HepG2 (cell line): Measurements from ENCODE around the gene CAD. TPM values are rescaled to one million over a fixed set of nuclear protein-coding genes. Genes with fewer than 3 reads are reported as not detected.
A peak's percentile ranks its signal among the peaks of the same experiment; 100 is the strongest.

Experiments
- ELK4 ChIP-seq: sonication (generic); formaldehyde crosslinking; IDR thresholded peaks from 2 replicates; pipeline ENCODE4 v1.9.0; 2021; ENCODE audit warnings: missing genetic modification reagents, borderline replicate concordance
- HES4 ChIP-seq: sonication (generic); formaldehyde crosslinking; IDR thresholded peaks from 2 replicates; pipeline ENCODE4 v1.9.0; 2021; ENCODE audit warnings: mild to moderate bottlenecking, missing genetic modification reagents, borderline replicate concordance
- HNF4G ChIP-seq, 2 experiments: sonication (generic) in 1 of 2; formaldehyde crosslinking in 1 of 2; IDR thresholded peaks; 2 replicates each; pipeline versions ENCODE4 v1.4.0 to v1.6.1; 2011 to 2020; ENCODE audit warnings: borderline replicate concordance in 2 of 2, low read depth in 2 of 2, mild to moderate bottlenecking in 2 of 2, low read length in 1 of 2, missing genetic modification reagents in 1 of 2, moderate library complexity in 1 of 2
- HOXD1 ChIP-seq: sonication (generic); formaldehyde crosslinking; IDR thresholded peaks from 2 replicates; pipeline ENCODE4 v1.5.0; 2020; ENCODE audit warnings: missing genetic modification reagents
- IKZF1 ChIP-seq: fragments of 450-650 bp; IDR thresholded peaks from 2 replicates; pipeline ENCODE4 v1.7.1; 2016
- MTA3 ChIP-seq: sonication (generic); formaldehyde crosslinking; IDR thresholded peaks from 2 replicates; pipeline ENCODE4 v1.4.0; 2020; ENCODE audit warnings: missing genetic modification reagents
- NR2C2 ChIP-seq: sonication (generic); formaldehyde crosslinking; IDR thresholded peaks from 2 replicates; pipeline ENCODE4 v1.4.0; 2020; ENCODE audit warnings: missing genetic modification reagents, mild to moderate bottlenecking, moderate library complexity, borderline replicate concordance
- PHF8 ChIP-seq: sonication (generic); formaldehyde crosslinking; IDR thresholded peaks from 2 replicates; pipeline ENCODE4 v1.5.0; 2020; ENCODE audit warnings: missing genetic modification reagents
- PTBP1 ChIP-seq: fragments of 200-400 bp; formaldehyde crosslinking; IDR thresholded peaks from 2 replicates; pipeline ENCODE4 v1.6.1; 2018; ENCODE audit warnings: low read length, low read depth; ENCODE audit not compliant: poor library complexity, severe bottlenecking
- RBFOX2 ChIP-seq: fragments of 200-400 bp; formaldehyde crosslinking; IDR thresholded peaks from 2 replicates; pipeline ENCODE4 v1.6.1; 2017; ENCODE audit warnings: low read depth, mild to moderate bottlenecking, low read length
- SAFB2 ChIP-seq: sonication (generic); formaldehyde crosslinking; IDR thresholded peaks from 2 replicates; pipeline ENCODE4 v1.5.1; 2020; ENCODE audit warnings: missing genetic modification reagents, low read depth, mild to moderate bottlenecking, borderline replicate concordance
- SMARCC2 ChIP-seq: fragments of 450-650 bp; IDR thresholded peaks from 2 replicates; pipeline ENCODE4 v1.6.1; 2017; ENCODE audit warnings: antibody characterized with exemption, mild to moderate bottlenecking
- SRF ChIP-seq: IDR thresholded peaks from 2 replicates; pipeline ENCODE4 v1.6.1; 2011; ENCODE audit warnings: mild to moderate bottlenecking, low read depth, low read length, moderate library complexity
- TBX3 ChIP-seq: fragments of 450-650 bp; IDR thresholded peaks from 2 replicates; pipeline ENCODE4 v1.6.1; 2017; ENCODE audit warnings: antibody characterized with exemption, mild to moderate bottlenecking, inconsistent platforms, borderline replicate concordance
- TCF12 ChIP-seq, 2 experiments: fragments of 450-650 bp in 1 of 2; sonication (generic) in 1 of 2; formaldehyde crosslinking in 1 of 2; IDR thresholded peaks; 2 replicates each; pipeline versions ENCODE4 v1.6.1 to v1.8.0; 2017 to 2022; ENCODE audit warnings: antibody characterized with exemption in 1 of 2, mild to moderate bottlenecking in 1 of 2, missing genetic modification reagents in 1 of 2, moderate library complexity in 1 of 2
- ZNF30 ChIP-seq: sonication (generic); formaldehyde crosslinking; IDR thresholded peaks from 2 replicates; pipeline ENCODE4 v1.5.0; 2020; ENCODE audit warnings: mild to moderate bottlenecking, missing genetic modification reagents
- ZNF33A ChIP-seq: sonication (generic); formaldehyde crosslinking; IDR thresholded peaks from 2 replicates; pipeline ENCODE4 v1.5.1; 2020; ENCODE audit warnings: missing genetic modification reagents, mild to moderate bottlenecking, moderate library complexity, borderline replicate concordance
- ZNF343 ChIP-seq: sonication (generic); formaldehyde crosslinking; IDR thresholded peaks from 2 replicates; pipeline ENCODE4 v1.4.0; 2020; ENCODE audit warnings: mild to moderate bottlenecking, missing genetic modification reagents
- ZNF431 ChIP-seq: sonication (generic); formaldehyde crosslinking; IDR thresholded peaks from 2 replicates; pipeline ENCODE4 v1.9.0; 2022; ENCODE audit warnings: missing genetic modification reagents, low read depth, mild to moderate bottlenecking, borderline replicate concordance
- ZNF484 ChIP-seq: sonication (generic); formaldehyde crosslinking; IDR thresholded peaks from 2 replicates; pipeline ENCODE4 v1.5.1; 2020; ENCODE audit warnings: mild to moderate bottlenecking, low read depth, missing genetic modification reagents, borderline replicate concordance
- ZNF547 ChIP-seq: sonication (generic); formaldehyde crosslinking; IDR thresholded peaks from 2 replicates; pipeline ENCODE4 v1.5.1; 2020; ENCODE audit warnings: mild to moderate bottlenecking, missing genetic modification reagents
- ZNF615 ChIP-seq: sonication (generic); formaldehyde crosslinking; IDR thresholded peaks from 2 replicates; pipeline ENCODE4 v1.5.0; 2020; ENCODE audit warnings: mild to moderate bottlenecking, missing genetic modification reagents, borderline replicate concordance
- ZNF674 ChIP-seq: sonication (generic); formaldehyde crosslinking; IDR thresholded peaks from 2 replicates; pipeline ENCODE4 v1.5.0; 2020; ENCODE audit warnings: low read depth, mild to moderate bottlenecking, missing genetic modification reagents
- ZNF724P ChIP-seq: sonication (generic); formaldehyde crosslinking; IDR thresholded peaks from 2 replicates; pipeline ENCODE4 v1.8.0; 2022; ENCODE audit warnings: missing genetic modification reagents, borderline replicate concordance
- ZNF766 ChIP-seq: sonication (generic); formaldehyde crosslinking; IDR thresholded peaks from 2 replicates; pipeline ENCODE4 v1.5.0; 2020; ENCODE audit warnings: missing genetic modification reagents, borderline replicate concordance
- polyA plus RNA-seq, 8 experiments: library from polyadenylated mRNA; depleted of rRNA in 3 of 8; stranded (reverse) in 7 of 8; unstranded in 1 of 8; fragments of >200 nt; fragmentation: Illumina TruSeq in 4 of 8; extraction: Trizol in 4 of 8; gene quantifications; 2 replicates each; pipeline versions ENCODE4 v1.2.1 to v1.2.3, GENCODE V29; 2011 to 2016; ENCODE audit warnings: low read depth in 4 of 8, missing spikeins in 1 of 8, mixed read lengths in 1 of 8; ENCODE audit not compliant: insufficient read depth in 1 of 8
- total RNA-seq, 5 experiments: library from RNA; depleted of rRNA; stranded (reverse); fragments of >200 nt; fragmentation: Illumina TruSeq; extraction: Trizol; gene quantifications; 2 replicates each; pipeline ENCODE4 v1.2.3, GENCODE V29; 2016; ENCODE audit warnings: low read depth in 1 of 5
- TF ChIP-seq, protein P1 (sequence below): sonication (generic); formaldehyde crosslinking; IDR thresholded peaks from 2 replicates; pipeline ENCODE4 v1.5.0; 2020; ENCODE audit warnings: missing genetic modification reagents
- TF ChIP-seq, protein P2 (sequence below): sonication (generic); formaldehyde crosslinking; IDR thresholded peaks from 2 replicates; pipeline ENCODE4 v1.8.1; 2023; ENCODE audit warnings: mild to moderate bottlenecking, missing genetic modification reagents

Gene CAD
- total and polyA plus RNA-seq, 2 of the 13 experiments (the other 11 are each of a cell fraction or from before 2014, with no cell fraction given) = 21.7 to 37.0 TPM

- no peak for TF ChIP-seq ZNF431 (CRISPR knock-in tag)
- TF ChIP-seq SAFB2 (CRISPR knock-in tag) = no peak
- peak; percentile 81 for TF ChIP-seq ZNF547 (CRISPR knock-in tag)
- TF ChIP-seq ZNF766 (CRISPR knock-in tag) = no peak
- TF ChIP-seq ZNF33A (CRISPR knock-in tag) = no peak
- 0 out of 2 replicates have a peak, but pooled peaks have one; percentile 38 for TF ChIP-seq RBFOX2
- TF ChIP-seq NR2C2 = no peak
- 0 out of 2 replicates have a peak, but pooled peaks have one; percentile 31 for TF ChIP-seq PHF8 (CRISPR knock-in tag)
- TF ChIP-seq ZNF343 = peak; percentile 67; the same call in 1 of the 2 replicates
- peak; percentile 78; the same call in 1 of the 2 replicates for TF ChIP-seq ZNF724P (CRISPR knock-in tag)
- no peak for TF ChIP-seq HNF4G (IDR thresholded peaks at IDR 0.05; ENCODE audit: borderline replicate concordance, low read depth, low read length)
- peak; percentile 66; the same call in 1 of the 2 replicates for TF ChIP-seq HNF4G (CRISPR knock-in tag; IDR thresholded peaks at IDR 0.05; ENCODE audit: borderline replicate concordance, low read depth)
- peak; percentile 28; the same call in 1 of the 2 replicates for TF ChIP-seq ELK4
- TF ChIP-seq ZNF484 (CRISPR knock-in tag) = no peak
- TF ChIP-seq PTBP1 = peak; percentile 85
- TF ChIP-seq, protein P1, sequence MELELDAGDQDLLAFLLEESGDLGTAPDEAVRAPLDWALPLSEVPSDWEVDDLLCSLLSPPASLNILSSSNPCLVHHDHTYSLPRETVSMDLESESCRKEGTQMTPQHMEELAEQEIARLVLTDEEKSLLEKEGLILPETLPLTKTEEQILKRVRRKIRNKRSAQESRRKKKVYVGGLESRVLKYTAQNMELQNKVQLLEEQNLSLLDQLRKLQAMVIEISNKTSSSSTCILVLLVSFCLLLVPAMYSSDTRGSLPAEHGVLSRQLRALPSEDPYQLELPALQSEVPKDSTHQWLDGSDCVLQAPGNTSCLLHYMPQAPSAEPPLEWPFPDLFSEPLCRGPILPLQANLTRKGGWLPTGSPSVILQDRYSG (CRISPR knock-in tag) = no peak
- peak; percentile 85; the same call in 1 of the 2 replicates for TF ChIP-seq HES4 (CRISPR knock-in tag)
- TF ChIP-seq HOXD1 (CRISPR knock-in tag) = no peak
- TF ChIP-seq ZNF615 (CRISPR knock-in tag) = no peak
- no peak for TF ChIP-seq IKZF1
- TF ChIP-seq TCF12 (IDR thresholded peaks at IDR 0.05) = no peak
- TF ChIP-seq TCF12 (CRISPR knock-in tag; IDR thresholded peaks at IDR 0.05) = no peak
- no peak for TF ChIP-seq SRF
- peak; percentile 50; the same call in 1 of the 2 replicates for TF ChIP-seq ZNF674 (CRISPR knock-in tag)
- TF ChIP-seq, protein P2, sequence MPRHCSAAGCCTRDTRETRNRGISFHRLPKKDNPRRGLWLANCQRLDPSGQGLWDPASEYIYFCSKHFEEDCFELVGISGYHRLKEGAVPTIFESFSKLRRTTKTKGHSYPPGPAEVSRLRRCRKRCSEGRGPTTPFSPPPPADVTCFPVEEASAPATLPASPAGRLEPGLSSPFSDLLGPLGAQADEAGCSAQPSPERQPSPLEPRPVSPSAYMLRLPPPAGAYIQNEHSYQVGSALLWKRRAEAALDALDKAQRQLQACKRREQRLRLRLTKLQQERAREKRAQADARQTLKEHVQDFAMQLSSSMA (CRISPR knock-in tag) = no peak; the same call in 1 of the 2 replicates
- no peak for TF ChIP-seq SMARCC2
- no peak for TF ChIP-seq MTA3 (CRISPR knock-in tag)
- 0 out of 2 replicates have a peak, but pooled peaks have one; percentile 51 for TF ChIP-seq ZNF30 (CRISPR knock-in tag)
- TF ChIP-seq TBX3 = 0 out of 2 replicates have a peak, but pooled peaks have one; percentile 34
Observed at GRCh38 chr2:27264753-27265535, 47.8 kb downstream of the CAD start (continued).
